ENCODE data around the gene PVALB. TPM values are rescaled to one million over a fixed set of nuclear protein-coding genes. Genes with fewer than 3 reads are reported as not detected.

The PVALB gene
- total and polyA plus RNA-seq, 2 donors (not counting 3 experiments of a cell fraction or from before 2014, with no cell fraction given): not detected

GRCh38 chr22:36797374-36797773, 19.5 kb downstream of the PVALB start:
- dilution Hi-C loops (cut with MboI; ENCODE audit: extremely low pct_ligation_motif_present, low sequenced_read_pairs): no loop called here
- TF ChIP-seq POLR2AphosphoS5 (IDR thresholded peaks at IDR 0.05; ENCODE audit: insufficient read depth, low read depth, low read length) (no peak), JUN (IDR thresholded peaks at IDR 0.05; ENCODE audit: borderline replicate concordance, insufficient read depth, insufficient read length, low read depth) (no peak), FOS (IDR thresholded peaks at IDR 0.05; ENCODE audit: borderline replicate concordance, insufficient read depth, low read length) (no peak), GATA2 (IDR thresholded peaks at IDR 0.05; ENCODE audit: insufficient read depth, insufficient read length, low read depth, low read length) (no peak), POLR2A (IDR thresholded peaks at IDR 0.05; ENCODE audit: low read depth, low read length) (no peak), MAX (IDR thresholded peaks at IDR 0.05; ENCODE audit: insufficient read depth, insufficient read length) (no peak)

GRCh38 chr22:36796552-36797175, 20.2 kb downstream of the PVALB start:
- no peaks in the 10 kb centered on the region for H4K20me1 ChIP-seq (replicated peaks; ENCODE audit: control insufficient read depth, extremely low read depth, insufficient read depth, low read length)
- no peak overlapping the region for H2AFZ ChIP-seq (ENCODE audit: low read depth, low read length)
- DNase-seq (ENCODE audit: low read depth, low spot score) (no peak), FAIRE-seq (no peak)
- dilution Hi-C loops (cut with MboI; ENCODE audit: extremely low pct_ligation_motif_present, low sequenced_read_pairs): no loop called here
- H3K4me3 ChIP-seq (replicated peaks in 1 of 3; ENCODE audit: insufficient read depth in 1 of 3, low read depth in 1 of 3, low read length in 3 of 3): no peak overlapping the region
- no peak overlapping the region for H3K27ac ChIP-seq (ENCODE audit: insufficient read depth, low read depth, low read length)
- no peaks in the 10 kb centered on the region for H3K9me1 ChIP-seq (replicated peaks; ENCODE audit: control insufficient read depth, extremely low read depth, insufficient read depth, low read length)
- no peak for TF ChIP-seq JUN (IDR thresholded peaks at IDR 0.05; ENCODE audit: borderline replicate concordance, insufficient read depth, insufficient read length, low read depth)
- TF ChIP-seq FOS (IDR thresholded peaks at IDR 0.05; ENCODE audit: borderline replicate concordance, insufficient read depth, low read length): no peak
- TF ChIP-seq POLR2A (IDR thresholded peaks at IDR 0.05; ENCODE audit: low read depth, low read length): no peak
- TF ChIP-seq CTCF (IDR thresholded peaks at IDR 0.05; ENCODE audit: extremely low read depth in 1 of 2, insufficient read depth in 1 of 2, low read depth in 1 of 2, low read length in 2 of 2): no peak
- TF ChIP-seq MAX (IDR thresholded peaks at IDR 0.05; ENCODE audit: insufficient read depth, insufficient read length): no peak
- no peak for TF ChIP-seq EZH2 (IDR thresholded peaks at IDR 0.05; ENCODE audit: borderline replicate concordance, low read depth, low read length, severe bottlenecking)
- TF ChIP-seq POLR2AphosphoS5 (IDR thresholded peaks at IDR 0.05; ENCODE audit: insufficient read depth, low read depth, low read length): no peak
- H3K9ac ChIP-seq (replicated peaks; ENCODE audit: extremely low read depth, insufficient read depth, low read length): no peak overlapping the region
- ChIA-PET POLR2A (no interaction called here), CTCF (interaction anchor here (0.6 to 1.4 kb wide), 4 partner anchors 15 to 59 kb away, joined by 3 to 6 read pairs (median 4); partner anchors contain the start of gene PVALB)
- no peaks in the 10 kb centered on the region for H3K9me3 ChIP-seq (replicated peaks; ENCODE audit: control insufficient read depth, insufficient read depth, low read length)
- H3K27me3 ChIP-seq (ENCODE audit: control insufficient read depth in 2 of 2, insufficient read depth in 2 of 2, low read length in 2 of 2): peaks cover 9 to 13% of the 10 kb centered on the region in 2 experiments
- intact Hi-C loops (cut with micrococcal nuclease): no loop called here
- no peaks in the 10 kb centered on the region for H3K4me1 ChIP-seq (ENCODE audit: control insufficient read depth, extremely low read depth, insufficient read depth, low read length)
- no TSS peak for BruUV-seq (replicated peaks)
- H3K4me2 ChIP-seq (ENCODE audit: insufficient read depth, low read length): no peak overlapping the region
- H3K36me3 ChIP-seq (ENCODE audit: control insufficient read depth in 2 of 2, extremely low read depth in 1 of 2, insufficient read depth in 2 of 2, low read length in 2 of 2): no peaks in the 10 kb centered on the region
- H3K79me2 ChIP-seq (ENCODE audit: control insufficient read depth, insufficient read depth, low read length): no peaks in the 10 kb centered on the region

More at GRCh38 chr22:36797374-36797773, 19.5 kb downstream of the PVALB start:
- no peak for DNase-seq (ENCODE audit: low read depth, low spot score)
- H3K9me1 ChIP-seq (replicated peaks; ENCODE audit: control insufficient read depth, extremely low read depth, insufficient read depth, low read length): no peaks in the 10 kb centered on the region
- H3K79me2 ChIP-seq (ENCODE audit: control insufficient read depth, insufficient read depth, low read length): no peaks in the 10 kb centered on the region
- no peak overlapping the region for H3K4me2 ChIP-seq (ENCODE audit: insufficient read depth, low read length)
- no peak overlapping the region for H2AFZ ChIP-seq (ENCODE audit: low read depth, low read length)
- H3K9ac ChIP-seq (replicated peaks; ENCODE audit: extremely low read depth, insufficient read depth, low read length): no peak overlapping the region
- ChIA-PET CTCF (no interaction called here), POLR2A (no interaction called here)
- H3K9me3 ChIP-seq (replicated peaks; ENCODE audit: control insufficient read depth, insufficient read depth, low read length): no peaks in the 10 kb centered on the region
- no peak for FAIRE-seq
- intact Hi-C loops (cut with micrococcal nuclease): no loop called here
- no TSS peak for BruUV-seq (replicated peaks)
- peaks cover 9 to 13% of the 10 kb centered on the region in 2 experiments for H3K27me3 ChIP-seq (ENCODE audit: control insufficient read depth in 2 of 2, insufficient read depth in 2 of 2, low read length in 2 of 2)
- H3K36me3 ChIP-seq (ENCODE audit: control insufficient read depth in 2 of 2, extremely low read depth in 1 of 2, insufficient read depth in 2 of 2, low read length in 2 of 2): no peaks in the 10 kb centered on the region
- no peak overlapping the region for H3K4me3 ChIP-seq (replicated peaks in 1 of 3; ENCODE audit: insufficient read depth in 1 of 3, low read depth in 1 of 3, low read length in 3 of 3)
- H4K20me1 ChIP-seq (replicated peaks; ENCODE audit: control insufficient read depth, extremely low read depth, insufficient read depth, low read length): no peaks in the 10 kb centered on the region
- H3K4me1 ChIP-seq (ENCODE audit: control insufficient read depth, extremely low read depth, insufficient read depth, low read length): no peaks in the 10 kb centered on the region
- no peak overlapping the region for H3K27ac ChIP-seq (ENCODE audit: insufficient read depth, low read depth, low read length)
